Activated CD8-positive, alpha-beta memory T cell treated with anti-CD3 and anti-CD28 coated beads for 4 hours (primary cell): ENCODE results near the gene PGM3.

Experiments used
- DNase-seq, 2 donors: peaks; one replicate each; pipeline ENCODE4 v3.0.0-alpha.2; 2020; ENCODE audit warnings: low read depth in 2 of 2

The PGM3 gene

DNA sequence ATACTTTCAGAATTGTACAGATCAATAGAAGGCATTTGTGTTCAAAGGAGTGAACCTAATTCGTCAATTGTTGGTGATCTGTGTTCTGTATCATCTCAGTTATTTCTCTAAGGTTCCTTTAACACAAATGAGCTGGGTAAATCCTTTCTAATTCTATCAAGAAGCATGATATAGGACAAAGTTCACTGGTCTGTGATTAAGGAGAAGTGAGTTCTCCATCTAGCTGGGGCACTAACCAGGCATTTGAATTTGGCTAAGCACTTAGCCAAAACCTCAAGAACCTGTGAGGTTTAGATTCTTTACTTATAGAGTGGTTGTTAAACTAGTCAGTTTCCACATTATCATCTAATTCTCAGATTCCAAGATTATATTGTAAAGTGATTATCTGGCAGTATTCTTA is 75.3 kb downstream of the PGM3 start:
- DNase-seq, result no peak
